ENCODE results near the gene LHFPL3. TPM values are rescaled to one million over a fixed set of nuclear protein-coding genes. Genes with fewer than 3 reads are reported as not detected.
"Not testable (repeated sequence)": the region's sequence is repeated elsewhere in the genome, so short reads cannot be mapped to it uniquely, and the experiment has no call there.

LHFPL3 gene
- not detected in 2 replicates for total RNA-seq
- total RNA-seq (2013): not detected
- not detected in 2 replicates for polyA plus RNA-seq
- polyA minus RNA-seq: not detected in 2 replicates

DNA sequence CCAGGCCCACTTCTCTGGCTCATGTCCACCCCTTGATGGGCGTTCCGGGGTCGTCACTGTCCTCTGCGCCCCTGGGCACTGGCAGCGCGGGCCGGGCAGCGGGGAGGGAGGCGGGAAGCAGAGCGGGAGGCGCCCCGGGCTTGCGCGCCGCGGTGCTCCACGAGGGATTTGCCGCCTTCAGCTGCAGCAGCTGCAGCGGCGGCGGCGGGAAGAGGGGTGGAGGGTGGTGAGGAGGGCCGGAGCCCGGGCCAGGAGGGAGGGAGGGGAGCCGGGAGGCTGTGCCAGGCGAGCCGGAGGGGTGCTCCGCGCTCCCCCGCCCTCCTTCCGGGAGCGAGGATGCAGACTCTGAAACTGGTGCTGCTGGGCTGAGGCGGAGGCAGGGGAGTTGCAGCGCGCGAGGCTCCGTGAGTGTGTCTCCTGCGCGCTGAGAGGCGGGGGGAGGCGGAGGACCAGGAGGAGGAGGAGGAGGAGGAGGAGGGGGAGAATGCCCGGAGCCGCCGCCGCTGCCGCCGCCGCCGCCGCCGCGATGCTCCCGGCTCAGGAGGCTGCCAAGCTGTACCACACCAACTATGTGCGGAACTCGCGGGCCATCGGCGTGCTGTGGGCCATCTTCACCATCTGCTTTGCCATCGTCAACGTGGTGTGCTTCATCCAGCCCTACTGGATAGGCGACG lies at the start of gene LHFPL3:
TSS of gene LHFPL3 (plus strand) at position 308 of the 674 bp plus-strand sequence.
- Histone ChIP-seq H3K27me3 (replicated peaks in 1 of 4; ENCODE audit: control extremely low read depth in 1 of 4, control insufficient read depth in 3 of 4, insufficient read depth in 4 of 4, low read length in 3 of 4) (peaks cover 0 to 14% (median 6%) of the 10 kb centered on the region in 4 experiments), H3K4me1 (ENCODE audit: control insufficient read depth in 2 of 2, insufficient read depth in 2 of 2, low read length in 2 of 2) (peaks cover 0 to 5% of the 10 kb centered on the region in 2 donors), H3K27ac (ENCODE audit: low read length in 2 of 2) (no peak within 1 kb of the TSS), H3K9ac (ENCODE audit: low read length) (no peak within 1 kb of the TSS), H3K9me3 (ENCODE audit: control extremely low read depth in 1 of 3, control insufficient read depth in 2 of 3, insufficient read depth in 1 of 3, low read length in 2 of 3) (peaks cover 0 to 3% (median 0%) of the 10 kb centered on the region in 3 donors), H3K4me3 (ENCODE audit: control extremely low read depth in 1 of 5, extremely low read depth in 1 of 5, insufficient read depth in 1 of 5, low read depth in 2 of 5, low read length in 4 of 5) (no peak within 1 kb of the TSS), H3K4me2 (replicated peaks; ENCODE audit: low read depth, low read length, poor library complexity, severe bottlenecking) (no peak within 1 kb of the TSS), H2AFZ (ENCODE audit: insufficient read depth, low read depth, low read length, poor library complexity, severe bottlenecking) (peak within 1 kb of the TSS; percentile 22), H4K20me1 (ENCODE audit: control insufficient read depth, insufficient read depth, low read length, poor library complexity, severe bottlenecking) (no peaks in the 10 kb centered on the region), H3K36me3 (replicated peaks in 1 of 2; ENCODE audit: control extremely low read depth in 1 of 2, control insufficient read depth in 1 of 2, extremely low read depth in 1 of 2, insufficient read depth in 2 of 2, low read length in 1 of 2) (no peaks in the 10 kb centered on the region), H3K79me2 (ENCODE audit: control insufficient read depth, insufficient read depth, low read length) (no peaks in the 10 kb centered on the region)
- Mint-ChIP-seq H3K9me3 (ENCODE audit: insufficient read depth) (no peaks in the 10 kb centered on the region), H3K27ac (no peak within 1 kb of the TSS), H3K27me3 (peaks cover 53% of the 10 kb centered on the region), H3K4me3 (no peak within 1 kb of the TSS), H3K4me1 (peaks cover 12% of the 10 kb centered on the region)
- ChIA-PET CTCF (no interaction called here), POLR2A (no interaction called here)
- WGBS (ENCODE audit: insufficient coverage): 5% methylated on average over 61 of the region's 62 CpGs
- TF ChIP-seq, protein P1, sequence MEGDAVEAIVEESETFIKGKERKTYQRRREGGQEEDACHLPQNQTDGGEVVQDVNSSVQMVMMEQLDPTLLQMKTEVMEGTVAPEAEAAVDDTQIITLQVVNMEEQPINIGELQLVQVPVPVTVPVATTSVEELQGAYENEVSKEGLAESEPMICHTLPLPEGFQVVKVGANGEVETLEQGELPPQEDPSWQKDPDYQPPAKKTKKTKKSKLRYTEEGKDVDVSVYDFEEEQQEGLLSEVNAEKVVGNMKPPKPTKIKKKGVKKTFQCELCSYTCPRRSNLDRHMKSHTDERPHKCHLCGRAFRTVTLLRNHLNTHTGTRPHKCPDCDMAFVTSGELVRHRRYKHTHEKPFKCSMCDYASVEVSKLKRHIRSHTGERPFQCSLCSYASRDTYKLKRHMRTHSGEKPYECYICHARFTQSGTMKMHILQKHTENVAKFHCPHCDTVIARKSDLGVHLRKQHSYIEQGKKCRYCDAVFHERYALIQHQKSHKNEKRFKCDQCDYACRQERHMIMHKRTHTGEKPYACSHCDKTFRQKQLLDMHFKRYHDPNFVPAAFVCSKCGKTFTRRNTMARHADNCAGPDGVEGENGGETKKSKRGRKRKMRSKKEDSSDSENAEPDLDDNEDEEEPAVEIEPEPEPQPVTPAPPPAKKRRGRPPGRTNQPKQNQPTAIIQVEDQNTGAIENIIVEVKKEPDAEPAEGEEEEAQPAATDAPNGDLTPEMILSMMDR (IDR thresholded peaks at IDR 0.05): no peak
- TF ChIP-seq EZH2 (IDR thresholded peaks at IDR 0.05; ENCODE audit: borderline replicate concordance, insufficient read depth, low read depth, low read length, poor library complexity, severe bottlenecking): no peak
- no peak for ATAC-seq (ENCODE audit: low read depth)
- no peak for DNase-seq
- intact Hi-C loops (cut with micrococcal nuclease): no loop called here

DNA sequence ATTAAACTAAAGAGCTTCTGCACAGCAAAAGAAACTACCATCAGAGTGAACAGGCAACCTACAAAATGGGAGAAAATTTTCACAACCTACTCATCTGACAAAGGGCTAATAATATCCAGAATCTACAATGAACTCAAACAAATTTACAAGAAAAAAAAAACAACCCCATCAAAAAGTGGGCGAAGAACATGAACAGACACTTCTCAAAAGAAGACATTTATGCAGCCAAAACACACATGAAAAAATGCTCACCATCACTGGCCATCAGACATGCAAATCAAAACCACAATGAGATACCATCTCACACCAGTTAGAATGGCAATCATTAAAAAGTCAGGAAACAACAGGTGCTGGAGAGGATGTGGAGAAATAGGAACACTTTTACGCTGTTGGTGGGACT lies 46.7 kb upstream of the LHFPL3 start:
- H3K27ac ChIP-seq (ENCODE audit: low read length in 2 of 2); ATAC-seq (ENCODE audit: low read depth); H3K9me3 Mint-ChIP-seq (ENCODE audit: insufficient read depth); H3K4me3 Mint-ChIP-seq; H3K9ac ChIP-seq (ENCODE audit: low read length); H3K79me2 ChIP-seq (ENCODE audit: control insufficient read depth, insufficient read depth, low read length); CTCF ChIA-PET; H4K20me1 ChIP-seq (ENCODE audit: control insufficient read depth, insufficient read depth, low read length, poor library complexity, severe bottlenecking); intact Hi-C loops (cut with micrococcal nuclease); H3K4me3 ChIP-seq (ENCODE audit: control extremely low read depth in 1 of 5, extremely low read depth in 1 of 5, insufficient read depth in 1 of 5, low read depth in 2 of 5, low read length in 4 of 5); H3K4me2 ChIP-seq (replicated peaks; ENCODE audit: low read depth, low read length, poor library complexity, severe bottlenecking); H3K4me1 Mint-ChIP-seq; H3K27me3 Mint-ChIP-seq; H3K4me1 ChIP-seq (ENCODE audit: control insufficient read depth in 2 of 2, insufficient read depth in 2 of 2, low read length in 2 of 2); H3K9me3 ChIP-seq (ENCODE audit: control extremely low read depth in 1 of 3, control insufficient read depth in 2 of 3, insufficient read depth in 1 of 3, low read length in 2 of 3); H3K27ac Mint-ChIP-seq; DNase-seq; POLR2A ChIA-PET; H3K36me3 ChIP-seq (replicated peaks in 1 of 2; ENCODE audit: control extremely low read depth in 1 of 2, control insufficient read depth in 1 of 2, extremely low read depth in 1 of 2, insufficient read depth in 2 of 2, low read length in 1 of 2); H2AFZ ChIP-seq (ENCODE audit: insufficient read depth, low read depth, low read length, poor library complexity, severe bottlenecking); H3K27me3 ChIP-seq (replicated peaks in 1 of 4; ENCODE audit: control extremely low read depth in 1 of 4, control insufficient read depth in 3 of 4, insufficient read depth in 4 of 4, low read length in 3 of 4): not testable (repeated sequence)
- WGBS (ENCODE audit: insufficient coverage): no CpG with 5 or more reads among the region's 2 CpGs

Measured in B cell (primary cell).